ENCODE data around the gene MTMR12.
"Not testable (repeated sequence)": the region's sequence is repeated elsewhere in the genome, so short reads cannot be mapped to it uniquely, and the experiment has no call there.

Gene MTMR12

DNA sequence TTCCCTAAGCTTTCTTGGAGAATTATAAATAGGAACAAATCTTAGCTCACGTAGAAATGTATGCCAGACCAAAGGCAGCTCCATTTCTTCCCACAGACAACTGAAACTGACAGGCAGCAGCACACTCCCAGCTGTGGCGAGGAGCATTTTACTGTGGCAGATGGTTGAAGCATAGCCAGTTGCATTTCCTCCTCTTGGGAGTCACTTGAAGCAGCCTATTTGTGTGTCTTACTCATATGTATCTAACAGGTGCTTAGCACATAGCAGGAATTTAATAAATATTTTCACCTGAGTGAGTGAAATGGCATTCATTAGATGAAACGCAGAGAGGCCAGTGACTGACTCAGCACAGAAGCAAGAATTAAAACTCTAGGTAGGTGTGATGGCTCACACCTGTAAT is 12.3 kb upstream of the MTMR12 start:
- DNase-seq, result no peak

DNA sequence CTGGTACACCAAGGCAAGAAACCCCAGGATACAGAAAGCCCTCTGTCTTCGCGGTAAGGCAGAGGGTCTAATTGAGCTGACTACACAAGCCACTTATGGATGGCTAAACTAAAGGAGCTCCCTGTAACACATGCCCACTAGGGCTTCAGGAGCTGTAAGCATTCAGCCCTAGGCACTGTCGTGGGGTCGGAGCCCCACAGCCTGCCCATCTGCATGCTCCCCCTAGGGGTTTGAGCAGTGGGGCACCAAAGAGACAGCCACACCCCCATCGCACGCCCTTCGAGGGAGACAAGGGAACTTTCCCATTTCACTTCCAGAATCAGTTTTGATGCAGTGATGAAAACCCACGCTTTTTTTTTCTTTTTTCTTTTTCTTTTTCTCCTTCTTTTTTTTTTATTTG is 11.0 kb upstream of the MTMR12 start:
- DNase-seq, result no peak

DNA sequence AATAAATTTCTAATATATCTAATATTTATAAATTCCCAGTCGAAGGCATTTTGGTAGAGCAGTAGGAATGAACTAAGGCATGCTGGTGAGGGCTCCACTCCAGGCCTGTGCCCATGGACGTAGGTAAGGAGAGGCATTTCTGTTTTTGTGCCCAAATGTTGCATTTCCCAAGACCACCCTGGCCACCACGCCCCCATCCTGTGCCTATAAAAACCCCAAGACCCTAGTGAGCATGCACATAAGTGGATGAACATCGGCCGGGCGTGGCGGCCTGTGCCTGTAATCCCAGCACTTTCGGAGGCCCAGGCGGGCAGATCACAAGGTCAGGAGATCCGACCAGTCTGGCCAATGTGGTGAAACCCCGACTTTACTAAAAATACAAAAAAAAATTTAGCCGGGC is 10.1 kb upstream of the MTMR12 start:
- DNase-seq, result no peak

DNA sequence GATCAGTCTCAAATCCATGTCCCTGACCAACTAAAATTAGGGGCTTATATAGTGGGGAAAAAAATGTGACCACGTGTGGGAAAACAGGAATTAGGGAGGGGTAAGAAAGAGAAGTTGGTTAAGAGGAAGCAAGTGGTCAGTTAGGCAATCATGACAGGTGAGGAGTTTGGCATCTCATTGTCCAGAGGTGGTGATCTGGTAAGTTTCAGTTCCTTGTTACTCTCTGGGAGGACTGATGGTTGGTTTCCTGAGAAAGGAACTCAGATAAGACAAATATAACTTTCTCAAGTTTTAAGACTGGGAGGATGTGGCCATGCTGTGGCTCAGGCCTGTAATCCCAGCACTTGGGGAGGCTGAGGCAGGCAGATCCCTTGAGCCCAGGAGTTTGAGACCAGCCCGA is 9.0 kb upstream of the MTMR12 start:
- not testable (repeated sequence) for DNase-seq

DNA sequence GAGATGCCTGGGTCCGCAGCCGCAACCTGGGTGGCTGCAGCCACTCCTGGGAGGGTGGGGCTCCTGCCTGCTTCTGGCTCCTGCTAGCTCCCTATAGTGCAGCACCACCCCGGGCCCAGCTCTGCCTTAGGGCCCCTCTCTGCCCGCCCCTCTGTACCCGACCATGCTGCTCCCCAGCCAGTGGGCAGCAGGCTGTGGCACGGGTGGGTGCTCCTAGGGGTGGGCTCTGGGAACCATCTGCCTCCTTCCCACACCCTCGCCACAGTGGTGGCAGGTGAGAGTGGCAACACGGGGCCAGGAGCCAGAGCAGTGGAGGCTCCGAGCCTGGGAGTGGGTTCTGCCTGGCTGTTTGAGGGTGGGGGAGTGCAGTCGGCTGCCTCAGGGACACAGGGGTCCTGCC is 7.8 kb upstream of the MTMR12 start:
- no peak for DNase-seq

DNA sequence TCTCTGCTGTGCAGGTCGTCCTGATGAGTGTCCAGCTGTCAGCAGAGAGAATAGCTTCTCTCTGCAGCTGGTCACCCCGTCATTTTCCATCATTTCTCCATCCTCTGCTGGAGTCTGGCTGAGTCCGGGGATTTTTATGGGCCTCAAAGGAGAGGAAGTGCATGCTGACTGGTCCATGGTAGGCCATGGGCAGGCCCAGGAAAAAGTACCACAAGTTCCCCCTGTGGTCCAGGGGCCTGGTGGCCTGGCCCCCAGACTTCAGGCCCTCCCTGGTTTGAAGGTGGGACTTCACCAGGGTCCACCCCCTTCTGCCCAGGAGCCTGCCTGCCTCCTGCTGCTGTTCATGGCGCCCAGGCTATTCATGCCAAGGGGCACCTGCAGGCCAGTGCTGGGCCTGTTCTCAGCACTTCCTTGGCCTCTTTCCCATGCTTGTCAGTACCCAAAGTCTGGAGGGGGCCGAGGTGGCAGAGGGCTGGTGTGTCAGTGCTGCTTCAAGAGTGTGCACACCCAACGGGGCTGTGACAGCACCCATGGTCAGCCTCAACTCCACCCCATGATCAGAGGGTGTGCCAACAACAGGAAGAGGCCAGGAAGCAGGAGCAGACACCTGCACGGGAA is 7.3 kb upstream of the MTMR12 start:
- no peak for DNase-seq

DNA sequence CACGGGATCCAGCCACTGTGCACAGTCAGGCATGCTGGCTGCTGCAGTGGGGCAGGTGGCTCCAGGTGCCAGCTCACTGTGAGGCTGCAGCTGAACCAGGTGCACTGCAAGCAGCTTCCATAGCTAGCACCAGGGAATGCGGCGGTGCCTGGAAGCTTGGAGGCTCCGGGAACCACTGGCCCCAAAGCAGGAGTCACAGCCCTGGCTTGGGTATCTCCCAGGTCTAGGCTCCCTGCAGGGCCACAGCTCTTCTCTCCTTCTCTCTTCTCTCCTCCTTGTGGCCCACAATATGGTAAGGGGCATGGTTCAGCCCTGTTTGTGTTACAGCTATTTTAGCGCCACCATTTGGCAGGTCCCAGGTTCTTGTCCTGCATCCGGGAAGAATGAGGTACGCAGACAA is 6.7 kb upstream of the MTMR12 start:
- no peak for DNase-seq

DNA sequence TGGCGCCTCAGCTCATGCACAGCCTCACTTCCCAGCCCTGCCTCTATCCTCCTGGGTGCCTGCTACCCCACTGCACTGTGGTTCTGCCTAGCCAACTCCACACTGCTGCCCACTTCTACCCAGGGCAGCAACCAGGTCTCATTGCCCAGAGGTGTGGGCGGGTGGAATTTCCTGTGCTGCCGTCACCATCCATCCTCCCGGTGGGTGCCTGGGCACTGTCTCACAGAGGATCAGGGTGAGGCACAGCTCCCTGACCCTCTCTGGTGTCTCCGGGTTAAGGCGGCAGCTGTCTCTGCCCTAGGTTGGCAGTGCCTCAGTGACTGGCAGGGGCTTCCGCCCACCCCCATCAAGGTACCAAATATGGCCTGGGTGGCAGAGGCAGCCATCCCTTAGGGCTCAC is 4.3 kb upstream of the MTMR12 start:
- no peak for DNase-seq

DNA sequence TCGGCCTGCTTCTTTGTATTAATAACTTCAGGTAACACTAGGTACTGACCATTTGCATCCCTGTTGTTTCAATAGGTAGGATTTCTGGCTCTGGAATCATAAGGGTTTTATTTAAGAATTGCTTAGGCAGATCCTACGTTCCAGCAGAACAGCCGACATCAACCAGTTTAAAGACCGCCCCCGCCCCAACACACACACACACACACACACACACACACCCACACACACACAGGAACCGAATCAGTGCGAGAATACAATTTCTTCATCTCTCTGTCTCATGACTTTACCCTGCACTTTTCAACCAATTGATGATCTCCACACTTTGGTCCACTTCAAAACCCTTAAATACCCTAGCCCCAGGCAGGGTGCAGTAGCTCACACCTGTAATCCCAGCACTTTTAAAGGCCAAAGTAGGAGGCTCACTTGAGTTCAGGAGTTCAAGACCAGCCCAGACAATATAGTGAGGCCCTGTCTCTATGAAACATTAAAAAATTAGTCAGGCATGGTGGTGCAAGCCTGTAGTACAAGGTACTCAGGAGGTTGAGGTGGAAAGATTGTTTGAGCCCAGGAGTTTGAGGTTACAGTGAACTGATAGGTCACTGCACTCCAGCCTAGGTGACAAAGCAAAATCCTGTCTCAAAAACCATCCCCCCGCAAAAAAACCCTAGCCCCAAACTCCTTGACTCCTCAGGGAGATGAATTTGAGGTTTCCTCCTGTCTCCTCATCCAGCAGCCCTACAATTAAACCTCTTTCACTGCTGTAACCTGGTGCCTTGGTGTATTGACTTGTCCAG is 2.7 kb upstream of the MTMR12 start:
- no peak for DNase-seq

DNA sequence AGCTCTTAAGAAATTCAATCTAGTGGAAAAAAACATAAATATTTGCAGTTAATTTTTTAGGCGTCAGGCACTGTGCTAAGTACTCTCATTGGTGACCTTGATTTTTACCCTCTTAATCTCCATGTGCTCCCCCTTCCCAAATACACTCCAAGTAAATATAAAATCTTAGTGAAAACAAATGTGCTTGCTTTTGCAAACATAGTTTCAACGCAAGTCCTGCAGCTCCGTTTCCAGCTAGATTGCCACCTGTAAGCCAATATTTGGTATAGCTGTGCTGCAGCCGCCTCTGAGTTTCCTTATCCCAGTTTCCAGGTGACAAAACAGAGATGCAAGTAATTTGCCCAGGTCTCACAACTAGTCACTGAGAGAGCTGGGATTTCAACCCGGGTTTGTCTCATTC is 1.9 kb upstream of the MTMR12 start:
- no peak for DNase-seq

DNA sequence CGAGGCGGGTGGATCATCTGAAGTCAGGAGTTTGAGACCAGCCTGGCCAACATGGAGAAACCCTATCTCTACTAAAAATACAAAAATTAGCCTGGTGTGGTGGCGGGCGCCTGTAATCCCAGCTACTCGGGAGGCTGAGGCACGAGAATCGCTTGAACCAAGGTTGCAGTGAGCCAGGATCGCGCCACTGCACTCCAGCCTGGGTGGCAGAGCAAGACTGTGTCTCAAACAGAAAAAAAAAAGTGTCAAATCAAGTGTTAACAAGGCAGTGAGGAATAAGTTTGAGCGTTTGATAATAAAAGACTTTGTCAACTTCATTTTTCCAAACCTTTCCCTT is 1.4 kb upstream of the MTMR12 start:
- not testable (repeated sequence) for DNase-seq

DNA sequence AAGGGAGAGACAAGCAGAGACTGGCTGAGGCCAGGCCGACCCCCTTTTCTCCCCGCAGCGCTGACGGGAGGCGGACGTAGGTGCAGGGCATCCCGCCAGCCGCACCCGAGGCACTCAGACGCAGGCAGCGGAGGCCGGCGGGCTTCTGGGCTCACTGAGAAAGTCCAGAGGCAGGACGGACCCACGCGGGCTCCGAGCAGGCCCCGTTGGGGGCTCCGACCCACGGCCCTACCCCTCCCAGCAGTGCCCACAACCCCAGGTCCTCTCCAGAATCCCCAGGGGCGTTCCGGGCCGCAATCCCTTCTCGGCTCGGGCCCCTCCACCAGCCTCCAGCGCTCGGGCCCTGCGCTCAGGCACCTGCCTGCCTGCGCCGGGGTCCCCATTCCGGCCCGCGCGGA is 543 bp downstream of the MTMR12 start:
- peak; percentile 41 for DNase-seq

DNA sequence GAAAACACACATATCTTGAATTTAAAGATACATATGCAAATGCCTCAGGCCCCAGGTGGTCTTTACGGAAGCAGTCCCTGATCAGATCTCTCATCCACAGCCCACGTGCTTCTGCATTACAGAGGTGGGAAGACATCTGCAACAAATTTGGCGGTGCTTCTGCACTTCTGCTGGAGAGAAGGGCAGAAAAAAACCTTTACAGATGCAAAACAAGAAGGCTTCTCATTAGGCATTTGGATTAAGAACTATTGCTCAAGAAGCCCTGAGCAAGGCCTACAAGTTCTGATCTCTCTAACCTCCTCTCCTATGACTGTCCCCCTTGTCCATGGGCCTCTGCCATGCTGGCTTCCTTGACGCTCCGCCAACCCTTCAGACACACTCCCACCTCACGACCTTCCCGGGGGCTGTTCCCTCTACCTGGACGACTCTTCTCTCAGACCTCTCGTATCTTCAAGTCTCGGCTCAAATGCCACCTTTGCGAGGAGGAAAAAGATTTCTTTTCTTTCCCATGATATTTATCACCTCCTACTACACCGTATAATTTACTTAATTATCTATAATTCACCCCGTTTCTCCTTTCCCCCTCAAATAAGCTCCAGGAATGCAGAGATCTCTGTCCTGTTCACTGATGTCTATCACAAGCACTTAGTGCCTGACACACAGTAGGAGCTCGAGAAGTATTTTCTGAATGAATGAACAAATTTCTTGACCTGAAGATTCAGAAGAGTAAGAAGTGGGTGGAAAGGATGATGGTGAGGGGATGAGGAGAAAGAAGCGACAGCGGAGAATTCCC is 1.1 kb downstream of the MTMR12 start:
- no peak for DNase-seq

DNA sequence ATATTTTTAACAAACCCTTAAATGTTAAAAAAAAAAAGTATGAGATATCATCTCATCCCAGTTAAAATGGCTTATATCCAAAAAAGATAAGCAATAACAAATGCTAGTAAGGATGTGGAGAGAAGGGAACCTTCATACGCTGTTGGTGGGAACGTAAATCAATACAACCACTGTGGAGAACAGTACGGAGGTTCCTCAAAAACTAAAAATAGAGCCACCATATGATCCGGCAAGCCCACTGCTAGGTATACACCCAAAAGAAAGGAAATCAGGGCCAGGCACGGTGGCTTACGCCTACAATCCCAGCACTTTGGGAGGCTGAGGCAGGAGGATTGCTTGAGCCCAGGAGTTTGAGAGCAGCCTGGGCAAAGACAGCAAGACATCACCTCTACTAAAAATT is 3.0 kb downstream of the MTMR12 start:
- no peak for DNase-seq

DNA sequence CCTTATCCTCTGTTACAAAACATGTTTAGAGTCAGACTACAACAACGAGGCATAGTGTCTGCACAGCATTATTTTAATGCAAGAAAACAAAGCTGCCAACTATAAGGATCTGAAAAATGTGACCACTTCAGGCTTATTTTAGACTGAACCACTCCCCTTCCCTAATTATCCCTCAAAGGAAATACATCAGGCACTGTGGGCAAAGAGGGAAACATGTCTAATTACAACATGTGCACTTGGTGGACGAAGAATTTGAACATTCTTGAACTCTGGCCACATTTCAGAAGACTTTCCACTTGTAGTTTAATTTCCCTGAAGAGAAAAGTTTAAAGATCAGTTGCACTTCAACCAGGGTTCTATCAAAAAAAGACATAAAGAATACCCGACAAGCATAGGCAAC is 3.8 kb downstream of the MTMR12 start:
- DNase-seq, result no peak

DNA sequence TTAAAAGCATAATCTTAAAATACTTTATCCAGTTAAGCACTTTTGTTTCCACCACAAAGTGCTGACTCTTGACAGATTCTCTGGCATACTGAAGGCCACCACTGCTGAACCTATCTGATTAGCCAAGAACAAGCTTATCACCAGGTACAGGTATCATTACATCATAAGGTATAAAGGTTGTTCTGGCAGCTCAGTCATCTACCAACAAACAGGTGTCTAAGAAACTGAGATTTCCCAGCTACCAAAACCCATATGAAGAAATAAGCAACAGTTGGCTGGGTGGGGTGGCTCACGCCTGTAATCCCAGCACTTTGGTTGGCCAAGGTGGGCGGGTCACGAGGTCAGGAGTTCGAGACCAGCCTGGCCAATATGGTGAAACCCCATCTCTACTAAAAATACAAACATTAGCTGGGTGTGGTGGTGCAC is 5.0 kb downstream of the MTMR12 start:
- no peak for DNase-seq

DNA sequence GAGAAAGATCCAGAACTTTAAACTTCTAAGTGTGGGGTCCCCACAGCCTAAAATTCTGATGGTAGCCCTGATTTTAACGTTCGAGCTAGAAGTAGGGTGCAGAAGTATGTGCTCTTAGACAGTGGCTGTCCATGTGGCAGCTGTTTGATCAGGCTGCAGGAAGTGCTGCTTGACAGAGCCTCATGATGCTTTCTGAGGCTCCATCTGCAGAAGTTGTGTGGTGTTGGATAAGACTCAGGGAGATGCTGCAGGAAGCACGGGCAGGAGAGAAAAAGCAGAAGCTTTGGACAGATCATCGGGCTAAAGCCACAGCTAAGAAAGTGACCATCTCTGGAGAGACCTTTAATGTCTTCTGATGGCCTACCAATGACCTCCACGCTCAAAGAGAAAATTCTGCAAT is 8.1 kb downstream of the MTMR12 start:
- DNase-seq, result no peak

DNA sequence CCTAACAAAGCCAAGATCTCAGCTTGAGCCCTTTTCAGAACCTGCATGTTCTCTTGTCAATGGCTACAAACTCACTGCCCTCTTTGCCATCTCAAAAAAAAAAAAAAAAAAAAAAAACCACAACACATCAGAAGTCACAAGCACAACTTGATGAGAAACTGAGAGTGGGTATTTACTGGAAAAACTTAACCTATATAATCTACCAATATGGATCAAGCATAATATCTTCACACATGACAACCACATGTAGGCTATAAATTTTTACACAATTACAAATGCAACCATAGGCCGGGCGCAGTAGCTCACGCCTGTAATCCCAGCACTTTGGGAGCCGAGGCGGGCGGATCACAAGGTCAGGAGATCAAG is 9.0 kb downstream of the MTMR12 start:
- DNase-seq, result no peak

DNA sequence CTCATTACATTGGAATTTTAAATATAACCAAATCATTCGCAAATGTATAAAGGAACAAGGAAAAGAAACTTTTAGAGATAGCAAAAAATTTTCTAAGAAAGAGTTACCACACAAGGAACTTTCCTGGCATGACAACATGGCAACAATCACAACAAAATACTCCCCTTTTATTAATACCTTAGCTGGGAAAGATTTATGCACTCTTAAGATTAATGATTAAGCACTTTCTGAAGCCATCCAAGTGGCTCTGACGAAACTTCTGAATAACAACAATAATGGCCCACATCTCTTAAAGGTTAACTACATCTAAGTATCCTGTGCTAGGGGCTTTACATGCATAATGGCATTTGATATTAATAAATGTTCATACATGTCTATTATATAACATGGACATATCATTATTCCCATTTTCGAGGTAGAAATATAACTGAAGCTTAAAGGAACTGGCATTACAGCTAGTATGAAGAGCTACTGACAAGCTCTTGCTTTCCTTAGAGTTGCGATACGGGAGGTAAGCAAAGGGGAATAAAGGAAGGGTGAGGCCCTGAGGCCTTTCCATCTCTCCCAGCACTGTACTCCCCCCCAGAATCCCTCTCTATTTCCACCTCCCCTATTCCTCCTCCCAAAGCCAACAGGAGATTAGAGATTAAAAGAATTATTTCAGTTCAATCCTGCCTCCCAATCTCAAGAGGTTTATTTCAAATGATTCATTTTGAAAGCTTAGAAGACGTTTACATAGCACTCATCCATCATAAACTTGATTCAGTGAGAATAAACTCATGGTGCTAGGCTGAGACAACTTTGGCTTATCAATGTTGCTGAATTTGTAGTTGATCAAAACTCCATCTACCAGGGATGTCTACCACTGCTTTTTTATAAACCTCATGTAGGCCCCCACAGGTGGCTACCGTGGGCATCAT is 9.6 kb downstream of the MTMR12 start:
- DNase-seq, result no peak

DNA sequence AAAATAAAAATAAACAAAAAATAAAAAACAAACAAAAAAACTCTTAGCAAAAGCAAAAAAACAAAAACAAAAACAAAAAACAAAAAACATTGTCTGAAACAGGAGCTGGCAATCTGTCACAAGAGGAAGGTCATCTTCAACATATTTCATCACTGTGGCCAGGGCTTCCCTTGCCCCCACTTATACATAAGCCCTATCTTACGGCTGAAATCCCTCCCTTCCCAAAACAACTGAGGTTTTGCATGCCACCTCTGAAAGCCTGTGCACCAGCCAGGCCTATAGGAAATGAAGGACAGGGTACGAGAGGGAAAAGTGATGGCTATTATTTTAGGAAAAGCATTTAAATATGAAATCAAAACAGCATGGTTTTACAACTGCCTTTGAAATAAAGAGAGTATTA is 10.8 kb downstream of the MTMR12 start:
- no peak for DNase-seq

DNA sequence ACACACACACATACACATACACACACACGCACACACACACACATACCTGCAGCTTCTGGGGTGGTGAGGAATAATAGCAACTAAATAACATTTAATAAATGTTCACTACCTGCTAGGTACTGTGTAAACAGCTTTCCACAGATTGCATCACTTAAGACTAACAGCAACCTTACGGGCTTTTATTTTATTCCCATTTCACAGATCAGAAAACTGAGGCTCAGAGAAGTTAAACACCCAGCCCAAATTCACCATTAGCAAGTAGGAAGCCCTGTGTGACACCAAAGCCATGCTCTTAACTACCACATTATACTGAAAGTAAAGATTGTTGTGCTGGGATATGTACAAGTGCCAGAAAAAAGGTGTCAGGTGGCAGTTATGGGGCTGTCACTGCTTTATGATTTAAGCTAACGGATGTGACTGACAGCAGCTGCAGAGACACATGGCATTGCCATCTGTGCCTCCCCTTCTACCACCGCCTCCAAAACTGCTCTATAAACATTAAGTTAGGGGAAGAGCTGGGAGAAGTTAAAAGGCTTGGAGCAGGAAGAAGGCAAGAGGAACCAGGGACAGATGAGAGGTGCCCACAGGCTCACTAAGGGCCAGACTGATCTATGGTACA is 13.6 kb downstream of the MTMR12 start:
- no peak for DNase-seq

DNA sequence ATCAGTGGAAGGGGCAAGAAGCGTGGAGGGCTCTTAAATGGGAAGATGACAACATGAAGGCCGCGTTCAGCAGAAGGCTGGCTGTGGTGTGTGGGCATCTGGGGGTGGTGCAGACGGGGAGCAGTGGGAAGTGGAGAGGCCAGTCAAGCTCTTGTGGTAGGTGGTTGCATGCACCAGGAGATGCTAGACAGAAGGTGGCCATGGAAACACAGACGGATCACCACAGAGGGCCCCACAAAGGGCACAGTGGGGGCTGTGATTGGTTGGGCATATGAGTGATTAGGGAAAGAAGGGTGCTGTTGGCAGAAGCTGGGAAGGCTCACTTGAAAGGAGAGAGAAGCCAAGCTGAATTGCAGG is 14.7 kb downstream of the MTMR12 start:
- no peak for DNase-seq

Data from stimulated activated CD4-positive, alpha-beta T cell treated with anti-CD3 and anti-CD28 coated beads, Interleukin-4, amount 100 ng/mL, for 1 hour (primary cell).